NCI-H526 treated with DMSO at 0.1 percent for 48 hours (cell line): Measurements from ENCODE around the gene POLR3GL.
A peak's percentile ranks its signal among the peaks of the same experiment; 100 is the strongest.
"Not testable (repeated sequence)": the region's sequence is repeated elsewhere in the genome, so short reads cannot be mapped to it uniquely, and the experiment has no call there.

Source experiments
- DNase-seq: peaks from one replicate; lab custom pipeline; 2025; lab: John Stamatoyannopoulos, UW

The POLR3GL gene

GRCh38 chr1:146020058-146021049, 55.9 kb downstream of the POLR3GL start:
- peak; percentile 98 for DNase-seq

- no peak for DNase-seq
Observed at GRCh38 chr1:146021050-146021445, 56.6 kb downstream of the POLR3GL start.

- no peak for DNase-seq
Observed at GRCh38 chr1:146021622-146022402, 57.3 kb downstream of the POLR3GL start, which contains the start of gene HJV. Gene HJV (minus strand): TSS chr1:146021735. CDS start chr1:146020231, 1,504 bp downstream.

- DNase-seq = no peak
Observed at GRCh38 chr1:146022403-146023127, 58.1 kb downstream of the POLR3GL start.

- not testable (repeated sequence) for DNase-seq
Observed at GRCh38 chr1:146025787-146026495, 61.5 kb downstream of the POLR3GL start.

- not testable (repeated sequence) for DNase-seq
Observed at GRCh38 chr1:146026650-146027049, 62.2 kb downstream of the POLR3GL start.
